Large intestine (tissue), 3 donors: ENCODE data around the gene GPR18. TPM values are rescaled to one million over a fixed set of nuclear protein-coding genes. Genes with fewer than 3 reads are reported as not detected.
"Not testable (repeated sequence)": the region's sequence is repeated elsewhere in the genome, so short reads cannot be mapped to it uniquely, and the experiment has no call there.

Experiments used
- DNase-seq, 2 donors: peaks; one replicate each; pipeline versions ENCODE4 v3.0.0 to v3.0.0-alpha.2; 2013
- H3K27ac ChIP-seq: one replicate; pipeline ENCODE4 v1.5.1; 2013; ENCODE audit warnings: low read length
- H3K27me3 ChIP-seq: 2 replicates; pipeline ENCODE4 v1.6.1; 2013; ENCODE audit warnings: low read length; ENCODE audit not compliant: control insufficient read depth, insufficient read depth
- H3K36me3 ChIP-seq: 2 replicates; pipeline ENCODE4 v1.6.1; 2013; ENCODE audit warnings: low read length; ENCODE audit not compliant: control insufficient read depth, insufficient read depth
- H3K4me1 ChIP-seq: one replicate; pipeline ENCODE4 v1.6.1; 2013; ENCODE audit warnings: low read length; ENCODE audit not compliant: control insufficient read depth, insufficient read depth
- H3K4me3 ChIP-seq: one replicate; pipeline ENCODE4 v1.5.1; 2013; ENCODE audit warnings: low read length
- H3K9me3 ChIP-seq: one replicate; pipeline ENCODE4 v1.6.1; 2013; ENCODE audit warnings: mild to moderate bottlenecking, low read depth, low read length, moderate library complexity; ENCODE audit not compliant: control insufficient read depth
- WGBS: methylation state at CpG from one replicate; pipeline ENCODE4 v1.1.5; 2013; ENCODE audit warnings: low lambda C conversion rate; ENCODE audit not compliant: insufficient coverage; 5-methylcytosine and 5-hydroxymethylcytosine counted together
- polyA plus RNA-seq: library from polyadenylated mRNA; unstranded; fragments of 120-200 nt; gene quantifications from one replicate; pipeline ENCODE4 v1.2.1, GENCODE V29; 2013

The GPR18 gene
- polyA plus RNA-seq, 1 donor: 0.94 TPM

- H3K36me3 ChIP-seq: peaks cover 15% of the 10 kb centered on the region
- DNase-seq: no peak
- 100% methylated on average over 2 of the region's 3 CpGs for WGBS
- no peaks in the 10 kb centered on the region for H3K4me1 ChIP-seq
- H3K9me3 ChIP-seq: no peaks in the 10 kb centered on the region
- no peak overlapping the region for H3K27ac ChIP-seq
- H3K4me3 ChIP-seq: no peak overlapping the region
- H3K27me3 ChIP-seq: no peaks in the 10 kb centered on the region
These were observed 1.5 kb downstream of the GPR18 start for GRCh38 chr13:99256709-99257108.

- no peak overlapping the region for H3K4me3 ChIP-seq
- DNase-seq: no peak
- H3K27me3 ChIP-seq: no peaks in the 10 kb centered on the region
- WGBS: no CpG with 5 or more reads among the region's 2 CpGs
- H3K36me3 ChIP-seq: peaks cover 15% of the 10 kb centered on the region
- H3K27ac ChIP-seq: no peak overlapping the region
- H3K9me3 ChIP-seq: no peaks in the 10 kb centered on the region
- no peaks in the 10 kb centered on the region for H3K4me1 ChIP-seq
These were observed 1.9 kb downstream of the GPR18 start for GRCh38 chr13:99256283-99256682.

GRCh38 chr13:99255271-99255670, 2.9 kb downstream of the GPR18 start:
- H3K9me3 ChIP-seq: no peaks in the 10 kb centered on the region
- no peak overlapping the region for H3K4me3 ChIP-seq
- DNase-seq: no peak
- WGBS: no CpG with 5 or more reads among the region's 10 CpGs
- H3K27ac ChIP-seq: no peak overlapping the region
- H3K36me3 ChIP-seq: peaks cover 15% of the 10 kb centered on the region
- no peaks in the 10 kb centered on the region for H3K27me3 ChIP-seq
- no peaks in the 10 kb centered on the region for H3K4me1 ChIP-seq

- Histone ChIP-seq H3K4me3 (no peak overlapping the region), H3K27ac (no peak overlapping the region), H3K4me1 (no peaks in the 10 kb centered on the region), H3K9me3 (no peaks in the 10 kb centered on the region), H3K27me3 (no peaks in the 10 kb centered on the region), H3K36me3 (peaks cover 15% of the 10 kb centered on the region)
- WGBS: no CpG with 5 or more reads among the region's 14 CpGs
- DNase-seq: no peak
These were observed 3.3 kb downstream of the GPR18 start for GRCh38 chr13:99254830-99255229.

- Histone ChIP-seq H3K4me3 (no peak overlapping the region), H3K4me1 (no peaks in the 10 kb centered on the region)
- 83% methylated on average over 1 of the region's 4 CpGs for WGBS
These were observed 6.3 kb downstream of the GPR18 start for GRCh38 chr13:99251921-99252320.

GRCh38 chr13:99250982-99251825, 7.0 kb downstream of the GPR18 start:
- no CpG with 5 or more reads among the region's 5 CpGs for WGBS
- Histone ChIP-seq H3K9me3 (no peaks in the 10 kb centered on the region), H3K4me1 (no peaks in the 10 kb centered on the region), H3K27me3 (no peaks in the 10 kb centered on the region), H3K27ac (no peak overlapping the region), H3K36me3 (peaks cover 18% of the 10 kb centered on the region), H3K4me3 (no peak overlapping the region)
- DNase-seq: no peak

More at GRCh38 chr13:99251921-99252320, 6.3 kb downstream of the GPR18 start:
- no peak for DNase-seq
- H3K27me3 ChIP-seq: no peaks in the 10 kb centered on the region
- no peaks in the 10 kb centered on the region for H3K9me3 ChIP-seq
- peaks cover 20% of the 10 kb centered on the region for H3K36me3 ChIP-seq
- no peak overlapping the region for H3K27ac ChIP-seq

GRCh38 chr13:99249606-99250005, 8.6 kb downstream of the GPR18 start:
- H3K27me3 ChIP-seq, DNase-seq, H3K9me3 ChIP-seq, H3K27ac ChIP-seq, H3K4me3 ChIP-seq, H3K4me1 ChIP-seq: not testable (repeated sequence)
- WGBS: 100% methylated on average over 1 of the region's 2 CpGs
- peaks cover 12% of the 10 kb centered on the region for H3K36me3 ChIP-seq

GRCh38 chr13:99249178-99249577, 9.0 kb downstream of the GPR18 start:
- H3K4me1 ChIP-seq, H3K9me3 ChIP-seq, H3K27me3 ChIP-seq, DNase-seq, H3K27ac ChIP-seq, H3K4me3 ChIP-seq: not testable (repeated sequence)
- peaks cover 12% of the 10 kb centered on the region for H3K36me3 ChIP-seq
- 100% methylated on average over 1 of the region's 3 CpGs for WGBS

GRCh38 chr13:99246100-99246499, 12.1 kb downstream of the GPR18 start:
- no peak for DNase-seq
- H3K4me3 ChIP-seq: no peak overlapping the region
- peaks cover 2% of the 10 kb centered on the region for H3K9me3 ChIP-seq
- no CpG with 5 or more reads among the region's 1 CpG for WGBS
- H3K27ac ChIP-seq: no peak overlapping the region
- no peaks in the 10 kb centered on the region for H3K4me1 ChIP-seq
- peaks cover 12% of the 10 kb centered on the region for H3K36me3 ChIP-seq
- H3K27me3 ChIP-seq: no peaks in the 10 kb centered on the region

- no peak overlapping the region for H3K4me3 ChIP-seq
- peaks cover 25% of the 10 kb centered on the region for H3K36me3 ChIP-seq
- H3K4me1 ChIP-seq: no peaks in the 10 kb centered on the region
- no peak for DNase-seq
- peaks cover 2% of the 10 kb centered on the region for H3K9me3 ChIP-seq
- WGBS: 90% methylated on average over 2 of the region's 8 CpGs
- no peaks in the 10 kb centered on the region for H3K27me3 ChIP-seq
- no peak overlapping the region for H3K27ac ChIP-seq
These were observed 20.1 kb downstream of the GPR18 start for GRCh38 chr13:99237981-99238662.
